HepG2 (cell line): ENCODE measurements around the gene TNFRSF25. TPM values are rescaled to one million over a fixed set of nuclear protein-coding genes. Genes with fewer than 3 reads are reported as not detected.

Source experiments
- ATAC-seq: fragments of 200-7000 bp; cut with Tn5 transposase; 3 replicates; pipeline ENCODE4 v1.9.1; 2020; ENCODE audit warnings: mild to moderate bottlenecking, moderate library complexity
- BruUV-seq: library from RNA; stranded (reverse); fragments of 400-500 nt; replicated peaks from 2 replicates; lab custom pipeline; 2021; lab: Mats Ljungman, UMichigan
- CTCF ChIA-PET: fragments of 300-600 bp; formaldehyde crosslinking; extraction: SDS; loops from one replicate; lab custom pipeline; 2021; ENCODE audit warnings: low total read pairs, inconsistent platforms, low intra/inter-chr PET ratio; lab: Yijun Ruan, JAX
- POLR2A ChIA-PET: fragments of 350-600 bp; sonication (Branson Sonifier 250); formaldehyde crosslinking; loops from one replicate; lab custom pipeline; 2020; ENCODE audit warnings: antibody characterized with exemption, inconsistent platforms; lab: Yijun Ruan, JAX
- DNase-seq: peaks from one replicate; pipeline ENCODE4 v3.0.0-alpha.2; 2015; ENCODE audit warnings: low spot score
- FAIRE-seq: peaks from 3 replicates; lab custom pipeline; 2011; peaks lifted over from hg19 to GRCh38; lab: Jason Lieb, UNC
- H2AFZ ChIP-seq: one replicate; pipeline ENCODE4 v1.6.1; 2011; ENCODE audit warnings: low read length, inconsistent platforms
- H3K27ac ChIP-seq: fragments of 300-600 bp; 3 replicates; pipeline ENCODE4 v1.8.0; 2011; ENCODE audit warnings: mixed run types, mild to moderate bottlenecking, mixed read lengths, low read length, inconsistent platforms; ENCODE audit not compliant: insufficient read depth; ENCODE audit errors: extremely low read length
- H3K27me3 ChIP-seq, 2 experiments: fragments of 200-600 bp in 1 of 2; 2 replicates in 1 of 2; 3 replicates in 1 of 2; pipeline versions ENCODE4 v1.6.0 to v1.8.0; 2011; ENCODE audit warnings: low read length in 2 of 2, mild to moderate bottlenecking in 2 of 2, moderate library complexity in 2 of 2, inconsistent platforms in 1 of 2; ENCODE audit not compliant: insufficient read depth in 2 of 2, control insufficient read depth in 1 of 2
- H3K36me3 ChIP-seq, 2 experiments: fragments of 200-600 bp in 1 of 2; replicated peaks in 1 of 2; 2 replicates in 1 of 2; 3 replicates in 1 of 2; pipeline versions ENCODE4 v1.5.1 to v1.8.0; 2011; ENCODE audit warnings: low read length in 2 of 2, inconsistent platforms in 1 of 2; ENCODE audit not compliant: insufficient read depth in 2 of 2, control insufficient read depth in 1 of 2
- H3K4me1 ChIP-seq: 2 replicates; pipeline ENCODE4 v1.5.1; 2012; ENCODE audit warnings: low read length, inconsistent platforms; ENCODE audit not compliant: insufficient read depth
- H3K4me2 ChIP-seq: 2 replicates; pipeline ENCODE4 v1.6.0; 2011; ENCODE audit warnings: low read depth, low read length, inconsistent platforms
- H3K4me3 ChIP-seq, 3 experiments: fragments of 200-600 bp in 1 of 3; sonication (generic), shearing (Covaris generic) in 1 of 3; replicated peaks in 1 of 3; 2 replicates each; pipeline ENCODE4 v1.5.1; 2011 to 2016; ENCODE audit warnings: low read length in 3 of 3, inconsistent platforms in 2 of 3, low read depth in 2 of 3, mild to moderate bottlenecking in 2 of 3, control low read depth in 1 of 3, mixed read lengths in 1 of 3; ENCODE audit not compliant: insufficient read depth in 1 of 3
- H3K79me2 ChIP-seq: one replicate; pipeline ENCODE4 v1.6.1; 2011; ENCODE audit warnings: low read length, inconsistent platforms; ENCODE audit not compliant: insufficient read depth
- H3K9ac ChIP-seq: 2 replicates; pipeline ENCODE4 v1.6.0; 2011; ENCODE audit warnings: mild to moderate bottlenecking, low read depth, low read length, inconsistent platforms; ENCODE audit not compliant: insufficient read depth
- H3K9me3 ChIP-seq: 2 replicates; pipeline ENCODE4 v1.5.1; 2012; ENCODE audit warnings: mild to moderate bottlenecking, low read length
- H4K20me1 ChIP-seq: 2 replicates; pipeline ENCODE4 v1.6.0; 2011; ENCODE audit warnings: inconsistent platforms, mild to moderate bottlenecking, low read length, moderate library complexity; ENCODE audit not compliant: insufficient read depth
- ATRX ChIP-seq: sonication (generic); formaldehyde crosslinking; IDR thresholded peaks from 2 replicates; pipeline ENCODE4 v1.4.0; 2020; ENCODE audit warnings: missing genetic modification reagents, borderline replicate concordance
- DNMT1 ChIP-seq: sonication (generic); formaldehyde crosslinking; IDR thresholded peaks from 2 replicates; pipeline ENCODE4 v1.5.1; 2020; ENCODE audit warnings: mild to moderate bottlenecking, missing genetic modification reagents
- GATAD2A ChIP-seq: IDR thresholded peaks from 2 replicates; pipeline ENCODE4 v1.6.1; 2016
- JUND ChIP-seq: sonication (generic); formaldehyde crosslinking; IDR thresholded peaks from 2 replicates; pipeline ENCODE4 v1.8.0; 2022; ENCODE audit warnings: mild to moderate bottlenecking, missing genetic modification reagents
- ZFP36 ChIP-seq: fragments of 150-350 bp; IDR thresholded peaks from 2 replicates; pipeline ENCODE4 v1.6.1; 2018; ENCODE audit warnings: borderline replicate concordance, low read length, low read depth; ENCODE audit not compliant: partially characterized antibody
- ZMYM3 ChIP-seq: sonication (generic); formaldehyde crosslinking; IDR thresholded peaks from 2 replicates; pipeline ENCODE4 v1.5.1; 2020; ENCODE audit warnings: mild to moderate bottlenecking, missing genetic modification reagents
- ZNF510 ChIP-seq: sonication (generic); formaldehyde crosslinking; IDR thresholded peaks from 2 replicates; pipeline ENCODE4 v1.4.0; 2020; ENCODE audit warnings: low read depth, mild to moderate bottlenecking, missing genetic modification reagents
- ZNF589 ChIP-seq: sonication (generic); formaldehyde crosslinking; conservative IDR thresholded peaks from 2 replicates; pipeline ENCODE4 v1.8.0; 2022; ENCODE audit warnings: mild to moderate bottlenecking, moderate library complexity, missing genetic modification reagents
- WGBS: methylation state at CpG from one replicate; pipeline ENCODE4 v1.1.6; 2017; ENCODE audit warnings: low lambda C conversion rate; 5-methylcytosine and 5-hydroxymethylcytosine counted together
- in situ Hi-C: cut with HindIII; loops from 2 replicates; pipeline ENCODE4 v1.10.0; 2017; ENCODE audit warnings: low pct_unique_long_range_greater_than_20kb; ENCODE audit not compliant: extremely low pct_ligation_motif_present
- intact Hi-C: fragments of 100-400 bp; cut with micrococcal nuclease; formaldehyde crosslinking; loops from one replicate; pipeline ENCODE4 v1.10.0; 2022; ENCODE audit not compliant: unreplicated experiment
- polyA plus RNA-seq, 8 experiments: library from polyadenylated mRNA; depleted of rRNA in 3 of 8; stranded (reverse) in 7 of 8; unstranded in 1 of 8; fragments of >200 nt; fragmentation: Illumina TruSeq in 4 of 8; extraction: Trizol in 4 of 8; gene quantifications; 2 replicates each; pipeline versions ENCODE4 v1.2.1 to v1.2.3, GENCODE V29; 2011 to 2016; ENCODE audit warnings: low read depth in 4 of 8, missing spikeins in 1 of 8, mixed read lengths in 1 of 8; ENCODE audit not compliant: insufficient read depth in 1 of 8
- total RNA-seq, 5 experiments: library from RNA; depleted of rRNA; stranded (reverse); fragments of >200 nt; fragmentation: Illumina TruSeq; extraction: Trizol; gene quantifications; 2 replicates each; pipeline ENCODE4 v1.2.3, GENCODE V29; 2016; ENCODE audit warnings: low read depth in 1 of 5
- TF ChIP-seq, protein P1 (sequence below): IDR thresholded peaks from 2 replicates; pipeline ENCODE4 v1.6.1; 2018; ENCODE audit warnings: missing genetic modification reagents, mild to moderate bottlenecking, missing compliant biosample characterization
- TF ChIP-seq, protein P2 (sequence below), 2 experiments: sonication (generic) in 1 of 2; formaldehyde crosslinking in 1 of 2; IDR thresholded peaks; 2 replicates each; pipeline versions ENCODE4 v1.6.1 to v1.9.0; 2014 to 2022; ENCODE audit warnings: antibody characterized with exemption in 1 of 2, borderline replicate concordance in 1 of 2, inconsistent platforms in 1 of 2, low read depth in 1 of 2, missing genetic modification reagents in 1 of 2
- TF ChIP-seq, protein P3 (sequence below): sonication (generic); formaldehyde crosslinking; conservative IDR thresholded peaks from 2 replicates; pipeline ENCODE4 v1.8.0; 2022; ENCODE audit warnings: mild to moderate bottlenecking, moderate library complexity, missing genetic modification reagents
- TF ChIP-seq, protein P4 (sequence below): sonication (generic); formaldehyde crosslinking; IDR thresholded peaks from 2 replicates; pipeline ENCODE4 v1.4.0; 2020; ENCODE audit warnings: missing genetic modification reagents, borderline replicate concordance

TNFRSF25 gene
- total and polyA plus RNA-seq, 2 of the 13 experiments (the other 11 are each of a cell fraction or from before 2014, with no cell fraction given), result 1.4 to 1.5 TPM

DNA sequence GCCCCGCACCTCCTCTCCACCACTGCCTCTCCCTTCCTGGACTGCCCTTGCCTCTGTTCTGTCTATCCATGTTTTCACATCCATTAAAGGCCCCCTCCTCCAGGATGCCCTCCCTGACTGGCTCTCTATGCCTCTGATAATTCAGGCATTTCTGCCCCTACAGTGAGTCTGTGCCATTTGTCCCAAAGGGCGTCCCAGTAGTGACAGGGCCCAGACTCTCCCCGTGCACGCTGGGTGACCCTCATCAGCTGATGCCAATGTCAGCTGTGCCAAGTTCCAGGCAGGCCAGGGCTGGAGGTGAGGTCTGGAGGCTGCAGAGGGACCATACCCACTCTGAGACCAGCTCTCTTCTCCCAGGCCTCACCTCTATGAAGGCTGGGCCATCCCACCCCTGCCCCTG is 28.7 kb upstream of the TNFRSF25 start:
- H4K20me1 ChIP-seq, result no peaks in the 10 kb centered on the region
- ChIA-PET CTCF (interaction anchor here (1.1 kb wide), 1 partner anchor 8 kb away, joined by 3 read pairs; no protein-coding TSS in a partner anchor), POLR2A (no interaction called here)
- intact Hi-C loops, result no loop called here
- no TSS peak for BruUV-seq
- no peaks in the 10 kb centered on the region for H3K79me2 ChIP-seq
- in situ Hi-C loops, result loop anchor here (25.0 kb wide), 1 partner anchor 718 kb away; no protein-coding TSS in a partner anchor
- H3K4me2 ChIP-seq, result no peak overlapping the region
- DNase-seq (no peak), FAIRE-seq (no peak), ATAC-seq (no peak)
- peaks cover 39% of the 10 kb centered on the region for H3K4me1 ChIP-seq
- H3K27ac ChIP-seq, result no peak overlapping the region
- H2AFZ ChIP-seq, result no peak overlapping the region
- H3K9me3 ChIP-seq, result no peaks in the 10 kb centered on the region
- no peak overlapping the region for H3K9ac ChIP-seq
- peaks cover 12 to 22% of the 10 kb centered on the region in 2 experiments; a peak in 4 of 5 replicates for H3K27me3 ChIP-seq
- H3K36me3 ChIP-seq, result no peaks in the 10 kb centered on the region
- 57% methylated on average over 4 of the region's 4 CpGs for WGBS
- H3K4me3 ChIP-seq, result no peak overlapping the region
- no peak for TF ChIP-seq ATRX
- TF ChIP-seq JUND (CRISPR knock-in tag), result no peak
- TF ChIP-seq, protein P1, sequence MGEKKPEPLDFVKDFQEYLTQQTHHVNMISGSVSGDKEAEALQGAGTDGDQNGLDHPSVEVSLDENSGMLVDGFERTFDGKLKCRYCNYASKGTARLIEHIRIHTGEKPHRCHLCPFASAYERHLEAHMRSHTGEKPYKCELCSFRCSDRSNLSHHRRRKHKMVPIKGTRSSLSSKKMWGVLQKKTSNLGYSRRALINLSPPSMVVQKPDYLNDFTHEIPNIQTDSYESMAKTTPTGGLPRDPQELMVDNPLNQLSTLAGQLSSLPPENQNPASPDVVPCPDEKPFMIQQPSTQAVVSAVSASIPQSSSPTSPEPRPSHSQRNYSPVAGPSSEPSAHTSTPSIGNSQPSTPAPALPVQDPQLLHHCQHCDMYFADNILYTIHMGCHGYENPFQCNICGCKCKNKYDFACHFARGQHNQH, result no peak
- TF ChIP-seq ZFP36, result peak; percentile 72
- TF ChIP-seq, protein P2, sequence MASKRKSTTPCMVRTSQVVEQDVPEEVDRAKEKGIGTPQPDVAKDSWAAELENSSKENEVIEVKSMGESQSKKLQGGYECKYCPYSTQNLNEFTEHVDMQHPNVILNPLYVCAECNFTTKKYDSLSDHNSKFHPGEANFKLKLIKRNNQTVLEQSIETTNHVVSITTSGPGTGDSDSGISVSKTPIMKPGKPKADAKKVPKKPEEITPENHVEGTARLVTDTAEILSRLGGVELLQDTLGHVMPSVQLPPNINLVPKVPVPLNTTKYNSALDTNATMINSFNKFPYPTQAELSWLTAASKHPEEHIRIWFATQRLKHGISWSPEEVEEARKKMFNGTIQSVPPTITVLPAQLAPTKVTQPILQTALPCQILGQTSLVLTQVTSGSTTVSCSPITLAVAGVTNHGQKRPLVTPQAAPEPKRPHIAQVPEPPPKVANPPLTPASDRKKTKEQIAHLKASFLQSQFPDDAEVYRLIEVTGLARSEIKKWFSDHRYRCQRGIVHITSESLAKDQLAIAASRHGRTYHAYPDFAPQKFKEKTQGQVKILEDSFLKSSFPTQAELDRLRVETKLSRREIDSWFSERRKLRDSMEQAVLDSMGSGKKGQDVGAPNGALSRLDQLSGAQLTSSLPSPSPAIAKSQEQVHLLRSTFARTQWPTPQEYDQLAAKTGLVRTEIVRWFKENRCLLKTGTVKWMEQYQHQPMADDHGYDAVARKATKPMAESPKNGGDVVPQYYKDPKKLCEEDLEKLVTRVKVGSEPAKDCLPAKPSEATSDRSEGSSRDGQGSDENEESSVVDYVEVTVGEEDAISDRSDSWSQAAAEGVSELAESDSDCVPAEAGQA (IDR thresholded peaks at IDR 0.05; ENCODE audit: low read depth), result no peak
- TF ChIP-seq, protein P2 (CRISPR knock-in tag; IDR thresholded peaks at IDR 0.05; ENCODE audit: borderline replicate concordance), result no peak
- TF ChIP-seq ZNF510 (CRISPR knock-in tag), result no peak
- no peak for TF ChIP-seq ZNF589 (CRISPR knock-in tag)
- TF ChIP-seq DNMT1 (CRISPR knock-in tag), result no peak
- TF ChIP-seq GATAD2A (CRISPR knock-in tag), result no peak
- TF ChIP-seq, protein P3, sequence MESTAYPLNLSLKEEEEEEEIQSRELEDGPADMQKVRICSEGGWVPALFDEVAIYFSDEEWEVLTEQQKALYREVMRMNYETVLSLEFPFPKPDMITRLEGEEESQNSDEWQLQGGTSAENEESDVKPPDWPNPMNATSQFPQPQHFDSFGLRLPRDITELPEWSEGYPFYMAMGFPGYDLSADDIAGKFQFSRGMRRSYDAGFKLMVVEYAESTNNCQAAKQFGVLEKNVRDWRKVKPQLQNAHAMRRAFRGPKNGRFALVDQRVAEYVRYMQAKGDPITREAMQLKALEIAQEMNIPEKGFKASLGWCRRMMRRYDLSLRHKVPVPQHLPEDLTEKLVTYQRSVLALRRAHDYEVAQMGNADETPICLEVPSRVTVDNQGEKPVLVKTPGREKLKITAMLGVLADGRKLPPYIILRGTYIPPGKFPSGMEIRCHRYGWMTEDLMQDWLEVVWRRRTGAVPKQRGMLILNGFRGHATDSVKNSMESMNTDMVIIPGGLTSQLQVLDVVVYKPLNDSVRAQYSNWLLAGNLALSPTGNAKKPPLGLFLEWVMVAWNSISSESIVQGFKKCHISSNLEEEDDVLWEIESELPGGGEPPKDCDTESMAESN, result no peak
- 0 out of 2 replicates have a peak, but pooled peaks have one; percentile 23 for TF ChIP-seq ZMYM3 (CRISPR knock-in tag)
- TF ChIP-seq, protein P4, sequence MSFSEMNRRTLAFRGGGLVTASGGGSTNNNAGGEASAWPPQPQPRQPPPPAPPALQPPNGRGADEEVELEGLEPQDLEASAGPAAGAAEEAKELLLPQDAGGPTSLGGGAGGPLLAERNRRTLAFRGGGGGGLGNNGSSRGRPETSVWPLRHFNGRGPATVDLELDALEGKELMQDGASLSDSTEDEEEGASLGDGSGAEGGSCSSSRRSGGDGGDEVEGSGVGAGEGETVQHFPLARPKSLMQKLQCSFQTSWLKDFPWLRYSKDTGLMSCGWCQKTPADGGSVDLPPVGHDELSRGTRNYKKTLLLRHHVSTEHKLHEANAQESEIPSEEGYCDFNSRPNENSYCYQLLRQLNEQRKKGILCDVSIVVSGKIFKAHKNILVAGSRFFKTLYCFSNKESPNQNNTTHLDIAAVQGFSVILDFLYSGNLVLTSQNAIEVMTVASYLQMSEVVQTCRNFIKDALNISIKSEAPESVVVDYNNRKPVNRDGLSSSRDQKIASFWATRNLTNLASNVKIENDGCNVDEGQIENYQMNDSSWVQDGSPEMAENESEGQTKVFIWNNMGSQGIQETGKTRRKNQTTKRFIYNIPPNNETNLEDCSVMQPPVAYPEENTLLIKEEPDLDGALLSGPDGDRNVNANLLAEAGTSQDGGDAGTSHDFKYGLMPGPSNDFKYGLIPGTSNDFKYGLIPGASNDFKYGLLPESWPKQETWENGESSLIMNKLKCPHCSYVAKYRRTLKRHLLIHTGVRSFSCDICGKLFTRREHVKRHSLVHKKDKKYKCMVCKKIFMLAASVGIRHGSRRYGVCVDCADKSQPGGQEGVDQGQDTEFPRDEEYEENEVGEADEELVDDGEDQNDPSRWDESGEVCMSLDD (CRISPR knock-in tag), result no peak
